ENCODE results near the gene MAGI2.

MAGI2 gene

GRCh38 chr7:78472519-78472918, 980.9 kb downstream of the MAGI2 start:
- TF ChIP-seq GATA1 (IDR thresholded peaks at IDR 0.05; ENCODE audit: low read depth, low read length) (no peak), POLR2A (IDR thresholded peaks at IDR 0.05; ENCODE audit: low read length) (no peak)
- DNase-seq = no peak

GRCh38 chr7:78465894-78466293, 987.6 kb downstream of the MAGI2 start:
- DNase-seq = no peak
- TF ChIP-seq GATA1 (IDR thresholded peaks at IDR 0.05; ENCODE audit: low read depth, low read length) (no peak), POLR2A (IDR thresholded peaks at IDR 0.05; ENCODE audit: low read length) (no peak)

- TF ChIP-seq GATA1 (IDR thresholded peaks at IDR 0.05; ENCODE audit: low read depth, low read length) (no peak), POLR2A (IDR thresholded peaks at IDR 0.05; ENCODE audit: low read length) (no peak)
- DNase-seq = no peak
Observed at GRCh38 chr7:78463039-78463438, 990.4 kb downstream of the MAGI2 start.

GRCh38 chr7:78450706-78451105, 1002.8 kb downstream of the MAGI2 start:
- TF ChIP-seq POLR2A (IDR thresholded peaks at IDR 0.05; ENCODE audit: low read length) (no peak), GATA1 (IDR thresholded peaks at IDR 0.05; ENCODE audit: low read depth, low read length) (no peak)
- DNase-seq = no peak

GRCh38 chr7:78448911-78449310, 1004.6 kb downstream of the MAGI2 start:
- TF ChIP-seq POLR2A (IDR thresholded peaks at IDR 0.05; ENCODE audit: low read length) = no peak
- no peak for TF ChIP-seq GATA1 (IDR thresholded peaks at IDR 0.05; ENCODE audit: low read depth, low read length)
- peak; percentile 61 to 87 for DNase-seq

- TF ChIP-seq GATA1 (IDR thresholded peaks at IDR 0.05; ENCODE audit: low read depth, low read length) (no peak), POLR2A (IDR thresholded peaks at IDR 0.05; ENCODE audit: low read length) (no peak)
- no peak for DNase-seq
Observed at GRCh38 chr7:78444267-78444666, 1009.2 kb downstream of the MAGI2 start.

GRCh38 chr7:78443811-78444210, 1009.7 kb downstream of the MAGI2 start:
- TF ChIP-seq GATA1 (IDR thresholded peaks at IDR 0.05; ENCODE audit: low read depth, low read length) (no peak), POLR2A (IDR thresholded peaks at IDR 0.05; ENCODE audit: low read length) (no peak)
- no peak for DNase-seq

GRCh38 chr7:78441737-78442136, 1011.7 kb downstream of the MAGI2 start:
- DNase-seq = no peak
- TF ChIP-seq POLR2A (IDR thresholded peaks at IDR 0.05; ENCODE audit: low read length) = no peak
- TF ChIP-seq GATA1 (IDR thresholded peaks at IDR 0.05; ENCODE audit: low read depth, low read length) = no peak

- DNase-seq = no peak
- no peak for TF ChIP-seq POLR2A (IDR thresholded peaks at IDR 0.05; ENCODE audit: low read length)
- no peak for TF ChIP-seq GATA1 (IDR thresholded peaks at IDR 0.05; ENCODE audit: low read depth, low read length)
Observed at GRCh38 chr7:78438433-78438832, 1015.0 kb downstream of the MAGI2 start.

- TF ChIP-seq POLR2A (IDR thresholded peaks at IDR 0.05; ENCODE audit: low read length) = no peak
- TF ChIP-seq GATA1 (IDR thresholded peaks at IDR 0.05; ENCODE audit: low read depth, low read length) = no peak
- no peak for DNase-seq
Observed at GRCh38 chr7:78437118-78437517, 1016.3 kb downstream of the MAGI2 start.

GRCh38 chr7:78435355-78435754, 1018.1 kb downstream of the MAGI2 start:
- TF ChIP-seq POLR2A (IDR thresholded peaks at IDR 0.05; ENCODE audit: low read length) = no peak
- TF ChIP-seq GATA1 (IDR thresholded peaks at IDR 0.05; ENCODE audit: low read depth, low read length) = no peak
- no peak for DNase-seq

- TF ChIP-seq GATA1 (IDR thresholded peaks at IDR 0.05; ENCODE audit: low read depth, low read length) = no peak
- no peak for TF ChIP-seq POLR2A (IDR thresholded peaks at IDR 0.05; ENCODE audit: low read length)
Observed at GRCh38 chr7:78434281-78434680, 1019.2 kb downstream of the MAGI2 start.

GRCh38 chr7:78433421-78433820, 1020.0 kb downstream of the MAGI2 start:
- TF ChIP-seq GATA1 (IDR thresholded peaks at IDR 0.05; ENCODE audit: low read depth, low read length) (no peak), POLR2A (IDR thresholded peaks at IDR 0.05; ENCODE audit: low read length) (no peak)
- DNase-seq = no peak

More at GRCh38 chr7:78434281-78434680, 1019.2 kb downstream of the MAGI2 start:
- no peak for DNase-seq

- no peak for DNase-seq
Observed at GRCh38 chr7:78429878-78430277, 1023.6 kb downstream of the MAGI2 start.

GRCh38 chr7:78427209-78427608, 1026.3 kb downstream of the MAGI2 start:
- DNase-seq = peak in 1 of 2 experiments; percentile 2
- no peak for TF ChIP-seq POLR2A (IDR thresholded peaks at IDR 0.05; ENCODE audit: low read length)
- TF ChIP-seq GATA1 (IDR thresholded peaks at IDR 0.05; ENCODE audit: low read depth, low read length) = no peak

More at GRCh38 chr7:78429878-78430277, 1023.6 kb downstream of the MAGI2 start:
- TF ChIP-seq GATA1 (IDR thresholded peaks at IDR 0.05; ENCODE audit: low read depth, low read length) (no peak), POLR2A (IDR thresholded peaks at IDR 0.05; ENCODE audit: low read length) (no peak)

- no peak for DNase-seq
- TF ChIP-seq POLR2A (IDR thresholded peaks at IDR 0.05; ENCODE audit: low read length) (no peak), GATA1 (IDR thresholded peaks at IDR 0.05; ENCODE audit: low read depth, low read length) (no peak)
Observed at GRCh38 chr7:78420001-78420400, 1033.5 kb downstream of the MAGI2 start.
